Measurements from ENCODE around the gene SULT4A1.

GRCh38 chr22:43827926-43828724 lies 34.2 kb downstream of the SULT4A1 start:
- TF ChIP-seq CTCF (IDR thresholded peaks at IDR 0.05) (no peak), POLR2A (IDR thresholded peaks at IDR 0.05) (no peak)

All from esophagus squamous epithelium (tissue), 4 donors.